ENCODE measurements around the gene PTMA.

The PTMA gene

DNA sequence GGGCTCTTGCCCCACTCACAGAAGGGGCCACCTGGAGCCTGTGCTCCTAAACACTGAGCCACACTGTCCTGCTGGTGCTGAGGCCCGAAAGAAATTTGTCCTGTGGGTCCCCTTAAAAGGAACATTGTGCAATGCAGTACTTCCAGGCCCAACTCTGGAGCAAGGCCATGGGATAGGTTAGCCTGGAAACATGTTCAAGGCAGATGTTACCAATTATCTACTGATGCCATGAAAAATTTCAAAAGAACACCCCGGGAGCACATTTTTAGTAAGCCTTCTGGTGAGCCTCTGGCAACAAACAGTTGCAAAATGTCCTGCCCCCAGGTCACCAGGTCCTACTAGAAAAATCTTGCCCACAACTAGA lies 12.3 kb upstream of the PTMA start:
- TF ChIP-seq CTCF (IDR thresholded peaks at IDR 0.05; ENCODE audit: low read length) (no peak), EZH2 (optimal IDR thresholded peaks at IDR 0.05; ENCODE audit: low read depth, low read length) (no peak), EZH2phosphoT487 (IDR thresholded peaks at IDR 0.05; ENCODE audit: low read length) (no peak)
- Histone ChIP-seq H3K4me2 (ENCODE audit: low read depth, low read length) (no peak overlapping the region), H4K20me1 (ENCODE audit: insufficient read depth, low read length) (no peaks in the 10 kb centered on the region), H3K27me3 (replicated peaks; ENCODE audit: insufficient read depth, low read length) (no peaks in the 10 kb centered on the region), H3K27ac (ENCODE audit: low read length) (no peak overlapping the region), H3K36me3 (replicated peaks; ENCODE audit: insufficient read depth, low read length) (no peaks in the 10 kb centered on the region), H2AFZ (ENCODE audit: low read length) (no peak overlapping the region), H3K79me2 (ENCODE audit: low read length) (no peaks in the 10 kb centered on the region), H3K9ac (ENCODE audit: low read length) (no peak overlapping the region), H3K4me3 (ENCODE audit: low read length) (no peak overlapping the region), H3K9me3 (replicated peaks; ENCODE audit: insufficient read depth, low read length) (no peaks in the 10 kb centered on the region), H3K9me2 (replicated peaks; ENCODE audit: insufficient read depth, low read length) (no peaks in the 10 kb centered on the region), H3F3A (ENCODE audit: insufficient read depth, low read length) (no peaks in the 10 kb centered on the region), H3K4me1 (ENCODE audit: low read length) (no peaks in the 10 kb centered on the region)
- DNase-seq, result no peak

DNA sequence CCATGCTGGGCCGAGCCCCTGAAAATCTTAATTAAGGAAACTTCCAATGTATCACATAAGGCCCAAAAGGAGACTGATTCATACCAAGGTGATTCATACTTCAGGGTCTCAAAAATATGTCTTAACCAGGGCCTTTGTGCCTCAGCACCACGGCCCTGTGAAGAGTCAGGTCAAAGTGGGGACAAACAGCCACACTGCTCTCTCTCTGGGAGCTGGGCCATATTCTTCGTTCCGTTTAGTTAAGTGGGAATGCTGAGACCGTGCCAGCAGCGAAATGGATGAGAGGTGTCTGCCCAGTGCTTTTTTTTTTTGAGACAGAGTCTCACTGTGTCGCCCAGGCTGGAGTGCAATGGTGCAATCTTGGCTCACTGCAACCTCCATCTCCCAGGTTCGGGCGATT lies 9.3 kb upstream of the PTMA start:
- no peaks in the 10 kb centered on the region for H3K36me3 ChIP-seq (replicated peaks; ENCODE audit: insufficient read depth, low read length)
- H3K4me3 ChIP-seq (ENCODE audit: low read length), result no peak overlapping the region
- no peaks in the 10 kb centered on the region for H3K27me3 ChIP-seq (replicated peaks; ENCODE audit: insufficient read depth, low read length)
- no peak for DNase-seq
- H3K9ac ChIP-seq (ENCODE audit: low read length), result no peak overlapping the region
- no peaks in the 10 kb centered on the region for H3F3A ChIP-seq (ENCODE audit: insufficient read depth, low read length)
- H3K4me1 ChIP-seq (ENCODE audit: low read length), result no peaks in the 10 kb centered on the region
- H3K79me2 ChIP-seq (ENCODE audit: low read length), result no peaks in the 10 kb centered on the region
- no peak for TF ChIP-seq CTCF (IDR thresholded peaks at IDR 0.05; ENCODE audit: low read length)
- TF ChIP-seq EZH2 (optimal IDR thresholded peaks at IDR 0.05; ENCODE audit: low read depth, low read length), result no peak
- no peak for TF ChIP-seq EZH2phosphoT487 (IDR thresholded peaks at IDR 0.05; ENCODE audit: low read length)
- no peak overlapping the region for H3K4me2 ChIP-seq (ENCODE audit: low read depth, low read length)
- no peak overlapping the region for H2AFZ ChIP-seq (ENCODE audit: low read length)
- no peak overlapping the region for H3K27ac ChIP-seq (ENCODE audit: low read length)
- no peaks in the 10 kb centered on the region for H4K20me1 ChIP-seq (ENCODE audit: insufficient read depth, low read length)
- no peaks in the 10 kb centered on the region for H3K9me3 ChIP-seq (replicated peaks; ENCODE audit: insufficient read depth, low read length)
- no peaks in the 10 kb centered on the region for H3K9me2 ChIP-seq (replicated peaks; ENCODE audit: insufficient read depth, low read length)

DNA sequence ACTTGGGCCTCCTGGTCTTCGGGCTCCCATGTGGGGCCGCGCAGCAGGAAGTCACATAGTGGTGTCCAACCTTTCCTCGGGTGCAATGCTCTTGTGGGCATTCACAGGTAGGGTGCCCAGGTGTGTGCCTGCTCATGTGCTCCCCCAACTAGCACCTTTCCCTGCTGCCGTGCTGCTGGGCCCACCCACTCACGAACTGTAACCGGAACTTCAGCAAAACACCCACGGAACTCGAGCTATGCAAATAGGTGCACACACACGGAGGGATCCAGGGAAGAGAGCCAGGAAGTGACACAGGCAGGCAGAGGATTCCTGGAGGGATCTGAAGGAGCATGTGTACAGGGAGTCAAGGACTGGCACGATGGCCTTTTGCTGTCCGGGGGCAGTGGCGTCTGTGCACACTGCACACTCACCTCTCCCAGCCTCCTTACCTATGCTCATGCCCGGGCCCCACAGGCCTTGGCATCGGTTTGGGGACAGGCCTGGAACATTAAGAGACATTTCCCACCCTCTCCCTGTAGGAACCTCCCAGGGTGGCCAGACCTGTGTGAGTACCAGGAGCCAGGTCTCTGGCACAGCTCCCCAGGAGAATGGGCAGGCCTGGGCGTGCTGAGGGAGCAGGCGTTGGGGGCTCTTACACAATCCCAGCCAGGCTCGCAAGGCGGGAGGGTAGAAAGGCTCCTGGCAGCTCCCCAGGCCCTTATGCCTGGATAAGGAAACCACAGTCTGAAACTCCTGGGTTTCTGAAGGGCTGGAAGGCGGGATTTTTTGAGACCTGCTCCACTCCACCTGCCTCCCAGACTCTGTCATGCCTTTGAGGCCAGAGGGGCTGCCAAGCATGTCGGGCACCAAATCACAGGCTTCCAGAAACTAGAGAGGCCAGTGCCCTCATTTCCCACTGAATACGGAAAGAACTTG lies 6.6 kb upstream of the PTMA start:
- H3K9me2 ChIP-seq (replicated peaks; ENCODE audit: insufficient read depth, low read length), result no peaks in the 10 kb centered on the region
- peaks cover 10% of the 10 kb centered on the region for H3K79me2 ChIP-seq (ENCODE audit: low read length)
- no peak for TF ChIP-seq CTCF (IDR thresholded peaks at IDR 0.05; ENCODE audit: low read length)
- no peak for TF ChIP-seq EZH2 (optimal IDR thresholded peaks at IDR 0.05; ENCODE audit: low read depth, low read length)
- TF ChIP-seq EZH2phosphoT487 (IDR thresholded peaks at IDR 0.05; ENCODE audit: low read length), result no peak
- H4K20me1 ChIP-seq (ENCODE audit: insufficient read depth, low read length), result no peaks in the 10 kb centered on the region
- H3K4me1 ChIP-seq (ENCODE audit: low read length), result no peaks in the 10 kb centered on the region; the same call in 1 of the 2 replicates
- DNase-seq, result no peak
- no peak overlapping the region for H3K4me3 ChIP-seq (ENCODE audit: low read length)
- H3K27me3 ChIP-seq (replicated peaks; ENCODE audit: insufficient read depth, low read length), result no peaks in the 10 kb centered on the region
- H3K36me3 ChIP-seq (replicated peaks; ENCODE audit: insufficient read depth, low read length), result no peaks in the 10 kb centered on the region
- no peaks in the 10 kb centered on the region for H3F3A ChIP-seq (ENCODE audit: insufficient read depth, low read length)
- no peaks in the 10 kb centered on the region for H3K9me3 ChIP-seq (replicated peaks; ENCODE audit: insufficient read depth, low read length)
- H3K9ac ChIP-seq (ENCODE audit: low read length), result no peak overlapping the region
- H2AFZ ChIP-seq (ENCODE audit: low read length), result no peak overlapping the region
- H3K4me2 ChIP-seq (ENCODE audit: low read depth, low read length), result no peak overlapping the region
- no peak overlapping the region for H3K27ac ChIP-seq (ENCODE audit: low read length)

All from MM.1S (cell line).